AG10803 (cell line): ENCODE data around the gene SIRT7.

Experiments
- DNase-seq: peaks from one replicate; pipeline ENCODE4 v3.0.0; 2010; ENCODE audit warnings: low read depth
- H3K4me3 ChIP-seq: 2 replicates; pipeline ENCODE4 v1.5.1; 2011; ENCODE audit warnings: mild to moderate bottlenecking, low read length, control low read depth
- TF ChIP-seq, protein P1 (sequence below): conservative IDR thresholded peaks from 2 replicates; pipeline ENCODE4 v1.5.1; 2011; ENCODE audit warnings: mild to moderate bottlenecking, low read length, control low read depth, inconsistent platforms

SIRT7 gene

GRCh38 chr17:81909231-81909630 lies 8.7 kb downstream of the SIRT7 start:
- TF ChIP-seq, protein P1, sequence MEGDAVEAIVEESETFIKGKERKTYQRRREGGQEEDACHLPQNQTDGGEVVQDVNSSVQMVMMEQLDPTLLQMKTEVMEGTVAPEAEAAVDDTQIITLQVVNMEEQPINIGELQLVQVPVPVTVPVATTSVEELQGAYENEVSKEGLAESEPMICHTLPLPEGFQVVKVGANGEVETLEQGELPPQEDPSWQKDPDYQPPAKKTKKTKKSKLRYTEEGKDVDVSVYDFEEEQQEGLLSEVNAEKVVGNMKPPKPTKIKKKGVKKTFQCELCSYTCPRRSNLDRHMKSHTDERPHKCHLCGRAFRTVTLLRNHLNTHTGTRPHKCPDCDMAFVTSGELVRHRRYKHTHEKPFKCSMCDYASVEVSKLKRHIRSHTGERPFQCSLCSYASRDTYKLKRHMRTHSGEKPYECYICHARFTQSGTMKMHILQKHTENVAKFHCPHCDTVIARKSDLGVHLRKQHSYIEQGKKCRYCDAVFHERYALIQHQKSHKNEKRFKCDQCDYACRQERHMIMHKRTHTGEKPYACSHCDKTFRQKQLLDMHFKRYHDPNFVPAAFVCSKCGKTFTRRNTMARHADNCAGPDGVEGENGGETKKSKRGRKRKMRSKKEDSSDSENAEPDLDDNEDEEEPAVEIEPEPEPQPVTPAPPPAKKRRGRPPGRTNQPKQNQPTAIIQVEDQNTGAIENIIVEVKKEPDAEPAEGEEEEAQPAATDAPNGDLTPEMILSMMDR, result no peak
- H3K4me3 ChIP-seq, result no peak overlapping the region
- DNase-seq, result no peak

GRCh38 chr17:81908793-81909192 lies 9.2 kb downstream of the SIRT7 start:
- H3K4me3 ChIP-seq, result no peak overlapping the region
- DNase-seq, result no peak
- TF ChIP-seq, protein P1, result no peak

GRCh38 chr17:81907219-81908145 lies 10.5 kb downstream of the SIRT7 start:
- H3K4me3 ChIP-seq, result no peak overlapping the region
- DNase-seq, result no peak
- TF ChIP-seq, protein P1, result no peak

- TF ChIP-seq, protein P1, result no peak
- no peak overlapping the region for H3K4me3 ChIP-seq
- no peak for DNase-seq
Observed at GRCh38 chr17:81906476-81907218, 11.3 kb downstream of the SIRT7 start.

- TF ChIP-seq, protein P1, result no peak
- no peak overlapping the region for H3K4me3 ChIP-seq
- no peak for DNase-seq
Observed at GRCh38 chr17:81905993-81906392, 12.0 kb downstream of the SIRT7 start.

- no peak for DNase-seq
- no peak overlapping the region for H3K4me3 ChIP-seq
- TF ChIP-seq, protein P1, result no peak
Observed at GRCh38 chr17:81905424-81905875, 12.5 kb downstream of the SIRT7 start.
